Measurements from ENCODE around the gene GRM7. TPM values are rescaled to one million over a fixed set of nuclear protein-coding genes. Genes with fewer than 3 reads are reported as not detected.

Gene GRM7
- total and polyA plus RNA-seq, 10 donors, result 0.02 to 0.20 (median 0.14) TPM; not detected in 7

DNA sequence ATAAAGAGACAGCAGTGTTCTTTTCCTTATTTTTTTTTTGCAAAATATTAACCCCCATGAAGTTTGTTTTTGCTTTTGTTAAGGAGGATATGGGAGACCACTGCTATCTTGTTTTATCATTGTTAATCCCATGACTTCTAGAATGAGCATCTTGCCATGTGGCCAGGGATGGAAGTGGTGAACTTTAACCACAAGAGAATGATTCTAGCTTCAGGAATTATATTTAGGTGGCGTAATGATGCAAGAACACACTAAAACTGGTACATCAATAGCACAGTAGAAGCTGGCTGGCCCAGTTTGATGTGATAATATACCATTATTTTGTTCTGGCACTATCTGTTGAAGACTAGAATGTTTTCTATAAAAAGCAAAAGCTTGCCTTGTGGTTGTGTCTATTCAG lies 720.9 kb downstream of the GRM7 start:
- no peak overlapping the region for H3K27ac ChIP-seq
- intact Hi-C loops (cut with DNase I; ENCODE audit: low total_unique reads), result no loop called here
- no peaks in the 10 kb centered on the region for H3K27me3 ChIP-seq (replicated peaks in 1 of 7)
- no peaks in the 10 kb centered on the region for H3K4me1 ChIP-seq
- no peaks in the 10 kb centered on the region for H3K36me3 ChIP-seq
- H3K4me3 ChIP-seq, result no peak overlapping the region
- no peak for TF ChIP-seq POLR2AphosphoS5 (IDR thresholded peaks at IDR 0.05)
- no peak for TF ChIP-seq POLR2A (IDR thresholded peaks at IDR 0.05)
- TF ChIP-seq, protein P1, sequence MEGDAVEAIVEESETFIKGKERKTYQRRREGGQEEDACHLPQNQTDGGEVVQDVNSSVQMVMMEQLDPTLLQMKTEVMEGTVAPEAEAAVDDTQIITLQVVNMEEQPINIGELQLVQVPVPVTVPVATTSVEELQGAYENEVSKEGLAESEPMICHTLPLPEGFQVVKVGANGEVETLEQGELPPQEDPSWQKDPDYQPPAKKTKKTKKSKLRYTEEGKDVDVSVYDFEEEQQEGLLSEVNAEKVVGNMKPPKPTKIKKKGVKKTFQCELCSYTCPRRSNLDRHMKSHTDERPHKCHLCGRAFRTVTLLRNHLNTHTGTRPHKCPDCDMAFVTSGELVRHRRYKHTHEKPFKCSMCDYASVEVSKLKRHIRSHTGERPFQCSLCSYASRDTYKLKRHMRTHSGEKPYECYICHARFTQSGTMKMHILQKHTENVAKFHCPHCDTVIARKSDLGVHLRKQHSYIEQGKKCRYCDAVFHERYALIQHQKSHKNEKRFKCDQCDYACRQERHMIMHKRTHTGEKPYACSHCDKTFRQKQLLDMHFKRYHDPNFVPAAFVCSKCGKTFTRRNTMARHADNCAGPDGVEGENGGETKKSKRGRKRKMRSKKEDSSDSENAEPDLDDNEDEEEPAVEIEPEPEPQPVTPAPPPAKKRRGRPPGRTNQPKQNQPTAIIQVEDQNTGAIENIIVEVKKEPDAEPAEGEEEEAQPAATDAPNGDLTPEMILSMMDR (IDR thresholded peaks at IDR 0.05 in 8 of 11, conservative IDR thresholded peaks at IDR 0.05 in 3 of 11), result no peak
- H3K9me3 ChIP-seq, result no peaks in the 10 kb centered on the region
- 70 to 88% (median 76%) methylated on average over 1 of the region's 1 CpG for WGBS, 5 donors
- DNase-seq, result no peak

DNA sequence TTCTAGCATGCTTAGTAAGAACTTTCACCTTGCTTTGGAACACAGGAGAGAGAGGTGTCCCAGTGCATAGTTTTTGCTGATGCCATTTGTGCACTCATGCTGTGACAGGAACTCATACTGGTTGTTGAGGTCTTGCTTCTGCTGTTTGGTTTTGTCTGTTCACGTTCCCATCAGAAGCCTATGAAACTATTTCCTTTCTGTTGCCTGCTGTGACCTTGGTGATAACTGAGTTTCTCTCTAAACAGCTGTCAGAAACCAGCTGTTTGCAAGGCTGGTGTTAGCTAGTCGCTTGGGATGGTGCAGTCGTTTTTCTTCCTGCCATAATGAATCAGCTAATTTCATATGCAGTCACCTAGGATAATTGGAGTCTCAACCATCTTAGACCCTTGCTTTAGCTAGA lies 724.1 kb downstream of the GRM7 start:
- no peak overlapping the region for H3K27ac ChIP-seq
- no peaks in the 10 kb centered on the region for H3K9me3 ChIP-seq
- DNase-seq, result no peak
- no peaks in the 10 kb centered on the region for H3K4me1 ChIP-seq
- WGBS, 5 donors, result 4 to 9% (median 6%) methylated on average over 3 of the region's 3 CpGs
- H3K27me3 ChIP-seq (replicated peaks in 1 of 7), result no peaks in the 10 kb centered on the region
- TF ChIP-seq POLR2A (IDR thresholded peaks at IDR 0.05) (no peak), POLR2AphosphoS5 (IDR thresholded peaks at IDR 0.05) (no peak)
- TF ChIP-seq, protein P1 (IDR thresholded peaks at IDR 0.05 in 8 of 11, conservative IDR thresholded peaks at IDR 0.05 in 3 of 11), result no peak
- no peak overlapping the region for H3K4me3 ChIP-seq
- no peaks in the 10 kb centered on the region for H3K36me3 ChIP-seq
- intact Hi-C loops (cut with DNase I; ENCODE audit: low total_unique reads), result no loop called here

DNA sequence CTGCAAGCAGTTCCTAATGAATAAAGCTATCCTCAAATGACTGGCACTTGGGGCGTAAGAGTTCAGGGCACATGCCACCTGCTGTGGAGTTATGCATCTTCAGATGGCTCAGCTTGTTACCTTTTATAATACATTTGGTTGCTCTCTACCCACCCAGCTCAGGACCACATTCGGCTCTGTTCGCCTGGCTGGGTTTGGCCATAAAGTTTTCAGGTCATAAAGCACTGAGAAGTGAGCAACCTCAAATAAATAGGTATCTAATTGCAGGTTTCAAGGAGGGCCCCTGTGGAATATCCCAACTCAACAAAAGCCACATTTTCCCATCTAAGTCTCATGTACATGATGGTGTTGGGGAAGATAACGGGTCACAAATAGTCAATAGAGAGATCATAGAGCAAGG lies 727.3 kb downstream of the GRM7 start:
- 88 to 94% (median 92%) methylated on average over 4 of the region's 4 CpGs for WGBS, 5 donors
- H3K4me3 ChIP-seq, result no peak overlapping the region
- no peaks in the 10 kb centered on the region for H3K27me3 ChIP-seq (replicated peaks in 1 of 7)
- H3K9me3 ChIP-seq, result no peaks in the 10 kb centered on the region
- H3K27ac ChIP-seq, result no peak overlapping the region
- DNase-seq, result no peak
- TF ChIP-seq POLR2AphosphoS5 (IDR thresholded peaks at IDR 0.05), result no peak
- no peak for TF ChIP-seq POLR2A (IDR thresholded peaks at IDR 0.05)
- intact Hi-C loops (cut with DNase I; ENCODE audit: low total_unique reads), result no loop called here
- no peaks in the 10 kb centered on the region for H3K36me3 ChIP-seq
- no peaks in the 10 kb centered on the region for H3K4me1 ChIP-seq

DNA sequence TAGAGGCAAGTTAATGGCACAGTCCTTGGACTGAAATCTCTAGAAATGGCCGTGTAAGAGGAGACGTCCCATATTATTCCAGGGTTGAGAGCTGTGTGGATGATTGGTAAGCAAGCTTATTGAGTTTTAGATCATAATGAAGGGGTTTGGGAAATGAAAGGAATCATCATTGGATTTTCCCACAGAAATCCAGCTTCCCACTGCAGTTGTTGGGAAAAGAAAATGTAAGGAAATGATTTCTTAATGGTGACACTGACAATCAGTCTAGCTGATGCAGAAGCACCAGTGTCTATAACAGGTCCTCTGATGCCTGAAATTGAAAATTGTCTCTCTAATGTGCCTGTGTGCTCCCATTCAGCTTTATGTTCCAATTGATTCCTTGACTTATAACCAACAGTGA lies 728.6 kb downstream of the GRM7 start:
- no peak overlapping the region for H3K27ac ChIP-seq
- intact Hi-C loops (cut with DNase I; ENCODE audit: low total_unique reads), result no loop called here
- no peaks in the 10 kb centered on the region for H3K36me3 ChIP-seq
- no peaks in the 10 kb centered on the region for H3K4me1 ChIP-seq
- DNase-seq, result no peak
- no peak for TF ChIP-seq POLR2AphosphoS5 (IDR thresholded peaks at IDR 0.05)
- no peak for TF ChIP-seq POLR2A (IDR thresholded peaks at IDR 0.05)
- TF ChIP-seq, protein P1 (IDR thresholded peaks at IDR 0.05 in 8 of 11, conservative IDR thresholded peaks at IDR 0.05 in 3 of 11), result no peak
- no peaks in the 10 kb centered on the region for H3K27me3 ChIP-seq (replicated peaks in 1 of 7)
- no peaks in the 10 kb centered on the region for H3K9me3 ChIP-seq
- no peak overlapping the region for H3K4me3 ChIP-seq
- WGBS, 5 donors, result 89 to 98% (median 91%) methylated on average over 2 of the region's 2 CpGs

DNA sequence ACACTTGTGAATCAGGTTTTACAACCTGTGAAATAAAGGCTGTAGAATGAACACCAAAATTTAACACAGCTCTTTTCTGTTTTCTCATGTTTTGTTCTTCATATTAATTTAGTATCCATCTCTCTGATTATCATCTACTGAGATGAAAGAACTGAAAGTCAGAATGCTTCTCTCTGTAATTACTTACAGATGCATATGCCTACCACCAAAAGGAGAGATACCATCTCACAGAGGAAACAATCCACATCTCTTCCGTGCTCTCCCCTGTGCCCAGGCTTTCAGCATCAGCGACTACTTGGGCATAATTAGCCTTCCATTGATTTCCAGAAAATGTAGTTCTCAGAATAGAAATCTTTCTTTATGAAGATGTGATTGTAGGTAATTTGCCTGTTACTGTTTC lies 741.4 kb downstream of the GRM7 start:
- Histone ChIP-seq H3K9me3 (no peaks in the 10 kb centered on the region), H3K36me3 (no peaks in the 10 kb centered on the region), H3K4me1 (no peaks in the 10 kb centered on the region), H3K27ac (no peak overlapping the region), H3K27me3 (replicated peaks in 1 of 7) (no peaks in the 10 kb centered on the region), H3K4me3 (no peak overlapping the region)
- TF ChIP-seq, protein P1 (IDR thresholded peaks at IDR 0.05 in 8 of 11, conservative IDR thresholded peaks at IDR 0.05 in 3 of 11), result no peak
- no peak for TF ChIP-seq POLR2AphosphoS5 (IDR thresholded peaks at IDR 0.05)
- TF ChIP-seq POLR2A (IDR thresholded peaks at IDR 0.05), result no peak
- no peak for DNase-seq
- WGBS, 5 donors, result 82 to 93% (median 88%) methylated on average over 2 of the region's 2 CpGs
- intact Hi-C loops (cut with DNase I; ENCODE audit: low total_unique reads), result no loop called here
